T-helper 17 cell (primary cell): ENCODE data around the gene TMEM89. TPM values are rescaled to one million over a fixed set of nuclear protein-coding genes. Genes with fewer than 3 reads are reported as not detected.

Experiments
- ATAC-seq: fragments of 150-1000 bp; cut with Tn5 transposase; 2 replicates; pipeline ENCODE4 v1.10.0; 2021; ENCODE audit warnings: mild to moderate bottlenecking, moderate library complexity
- DNase-seq, 3 donors: peaks; one replicate each; pipeline versions ENCODE4 v3.0.0 to v3.0.0-alpha.2; 2020 to 2021
- H3K9me3 ChIP-seq: one replicate; pipeline ENCODE4 v1.7.0; 2013; ENCODE audit warnings: low read length, mild to moderate bottlenecking; ENCODE audit not compliant: control insufficient read depth, poor library complexity, severe bottlenecking
- H3K27ac Mint-ChIP-seq: one replicate; pipeline ENCODE4 v1.8.0; 2022; ENCODE audit warnings: mild to moderate bottlenecking, moderate library complexity, mixed read lengths
- H3K27me3 Mint-ChIP-seq: one replicate; pipeline ENCODE4 v1.8.0; 2022; ENCODE audit warnings: mixed read lengths
- H3K36me3 Mint-ChIP-seq: one replicate; pipeline ENCODE4 v1.8.0; 2022; ENCODE audit warnings: low read depth, mixed read lengths
- H3K4me1 Mint-ChIP-seq: one replicate; pipeline ENCODE4 v1.8.0; 2022; ENCODE audit warnings: mild to moderate bottlenecking, mixed read lengths
- H3K4me3 Mint-ChIP-seq: one replicate; pipeline ENCODE4 v1.8.0; 2022; ENCODE audit warnings: mild to moderate bottlenecking, moderate library complexity, mixed read lengths
- total RNA-seq, 4 donors: library from RNA in 2 of 4; stranded (reverse) in 2 of 4; gene quantifications; one replicate each; pipeline ENCODE4 v1.2.3 and lab custom pipeline; 2022 to 2026

Gene TMEM89
- total RNA-seq, 2 donors from 2014 or later = 0.55 TPM; not detected in 1

DNA sequence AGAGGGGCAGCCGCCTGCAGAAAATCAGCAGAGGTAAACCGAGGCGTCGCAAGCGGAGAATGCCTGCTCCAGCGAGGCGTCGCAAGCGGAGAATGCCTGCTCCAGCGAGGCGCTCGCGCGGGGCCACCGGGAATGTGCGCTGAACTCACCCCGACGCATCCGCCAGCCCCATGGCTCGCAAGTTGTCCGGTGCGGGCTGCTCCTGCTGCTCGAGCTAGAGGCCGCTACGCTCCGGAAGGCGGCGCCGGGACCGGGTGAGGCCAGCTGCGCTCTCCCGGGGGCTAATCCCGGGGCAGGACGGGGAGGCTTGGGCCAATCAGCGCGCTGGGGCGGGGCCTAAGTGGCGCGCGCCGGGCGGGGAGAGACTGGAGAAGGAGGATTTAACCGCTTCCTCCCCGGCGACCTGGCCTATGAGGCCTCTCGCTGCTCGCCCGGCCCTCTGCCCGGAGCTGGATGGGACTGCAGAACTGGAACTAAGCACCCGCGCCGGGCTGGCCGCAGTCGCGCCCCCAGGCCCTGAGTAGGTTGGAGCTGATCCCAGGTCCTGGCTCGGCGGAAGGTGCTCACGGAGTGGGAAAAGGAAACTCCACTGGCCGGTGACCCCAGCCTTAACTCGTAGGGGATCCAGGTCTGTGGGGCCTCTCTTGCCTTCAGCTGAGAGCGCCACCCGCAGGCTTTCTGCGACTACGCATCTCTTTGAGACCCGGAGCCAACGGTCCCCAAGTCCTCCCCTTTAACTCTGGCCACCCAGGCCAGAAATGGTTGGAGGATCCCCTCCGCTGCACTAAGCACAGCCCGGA is 13.9 kb upstream of the TMEM89 start, which contains the start of gene SLC26A6:
TSS of gene SLC26A6 (minus strand) at position 240 of the 800 bp plus-strand sequence. CDS start at position 172, 68 bp downstream.
- no peaks in the 10 kb centered on the region for H3K9me3 ChIP-seq
- DNase-seq (peak; percentile 83 to 91 (median 89)), ATAC-seq (peak; percentile 99)
- H3K4me1 Mint-ChIP-seq = peaks cover 12% of the 10 kb centered on the region
- peaks cover 5% of the 10 kb centered on the region for H3K27me3 Mint-ChIP-seq
- peak within 1 kb of the TSS; percentile 27 for H3K27ac Mint-ChIP-seq
- no peaks in the 10 kb centered on the region for H3K36me3 Mint-ChIP-seq
- H3K4me3 Mint-ChIP-seq = peak within 1 kb of the TSS; percentile 90

DNA sequence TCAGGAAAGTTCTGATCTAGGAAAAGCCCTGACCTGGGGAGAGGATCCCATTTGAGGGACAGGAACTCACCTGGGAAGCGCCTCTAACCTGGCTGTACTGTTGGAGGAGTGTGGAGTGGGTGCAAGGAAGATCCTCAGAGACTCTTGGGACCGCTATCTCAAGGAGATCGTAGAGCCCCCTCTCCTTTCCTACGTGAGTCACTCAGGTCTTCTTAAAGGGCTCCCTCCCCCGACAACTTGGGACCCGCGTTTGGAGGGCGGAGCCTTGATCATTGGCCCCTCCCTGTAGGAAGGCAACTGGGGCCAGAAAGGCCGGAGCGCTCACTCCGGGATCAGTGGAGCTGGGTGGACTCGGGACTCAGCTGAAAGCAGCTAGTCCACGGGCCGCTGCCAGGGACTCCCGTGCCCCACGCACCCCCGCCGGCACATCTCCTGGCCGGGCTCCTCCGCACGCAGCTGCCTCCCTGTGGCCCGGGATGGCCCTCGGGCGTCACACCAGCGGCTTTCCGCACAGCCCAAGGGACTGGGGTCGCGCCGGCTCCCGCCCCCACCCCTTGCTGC is 13.2 kb upstream of the TMEM89 start:
- ATAC-seq (peak; percentile 32), DNase-seq (peak in 2 of 3 donors; percentile 31 to 40)
- H3K27me3 Mint-ChIP-seq = peaks cover 5% of the 10 kb centered on the region
- H3K4me1 Mint-ChIP-seq = peaks cover 12% of the 10 kb centered on the region
- peak overlapping the region; percentile 27 for H3K27ac Mint-ChIP-seq
- H3K36me3 Mint-ChIP-seq = no peaks in the 10 kb centered on the region
- peak overlapping the region; percentile 90 for H3K4me3 Mint-ChIP-seq
- no peaks in the 10 kb centered on the region for H3K9me3 ChIP-seq

DNA sequence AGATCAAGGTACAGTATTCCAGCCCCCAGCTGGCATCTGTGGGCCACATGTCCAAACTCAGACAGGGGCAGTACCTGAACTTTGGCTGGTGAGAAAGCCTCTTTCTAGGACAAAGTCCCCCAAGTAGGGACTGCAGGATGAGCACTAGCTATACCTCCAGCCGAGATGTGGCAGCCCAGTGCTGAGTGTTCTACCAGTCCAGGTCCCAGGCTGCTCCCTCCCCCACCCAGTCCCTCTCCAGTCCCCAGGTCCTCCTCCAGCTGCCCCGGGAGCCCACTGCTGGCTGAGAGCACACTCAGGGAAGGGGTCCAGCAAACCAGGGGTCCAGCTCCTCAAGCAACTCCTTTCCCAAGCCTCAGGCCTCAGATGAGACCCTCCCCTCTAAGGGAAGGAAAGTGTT is 12.2 kb upstream of the TMEM89 start:
- Mint-ChIP-seq H3K4me3 (peak overlapping the region; percentile 90), H3K27ac (no peak overlapping the region), H3K4me1 (peaks cover 12% of the 10 kb centered on the region), H3K27me3 (no peaks in the 10 kb centered on the region), H3K36me3 (no peaks in the 10 kb centered on the region)
- no peak for ATAC-seq
- H3K9me3 ChIP-seq = no peaks in the 10 kb centered on the region
- no peak for DNase-seq

DNA sequence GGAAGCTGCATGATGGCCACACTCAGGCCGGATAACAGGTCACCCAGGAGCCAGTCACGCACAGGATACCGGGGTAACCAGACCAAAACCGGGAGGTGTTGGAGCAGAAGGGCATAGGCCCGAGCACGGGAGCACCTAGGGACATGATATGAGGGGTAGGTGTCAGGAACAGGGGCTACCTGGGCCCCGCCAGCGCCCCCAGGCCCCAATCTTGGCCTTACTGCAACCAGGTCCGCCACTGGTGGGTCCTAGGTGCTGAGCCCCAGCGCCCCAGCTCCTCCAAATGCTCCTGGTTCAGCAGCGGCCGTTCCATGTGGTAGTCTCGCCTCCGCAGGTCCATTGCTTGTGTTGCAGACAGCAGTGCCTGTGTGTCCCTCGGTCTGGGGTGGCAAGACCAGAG is 11.7 kb upstream of the TMEM89 start:
- no peak for DNase-seq
- no peaks in the 10 kb centered on the region for H3K27me3 Mint-ChIP-seq
- H3K27ac Mint-ChIP-seq = no peak overlapping the region
- H3K4me1 Mint-ChIP-seq = peaks cover 12% of the 10 kb centered on the region
- no peaks in the 10 kb centered on the region for H3K36me3 Mint-ChIP-seq
- H3K9me3 ChIP-seq = no peaks in the 10 kb centered on the region
- ATAC-seq = no peak
- no peak overlapping the region for H3K4me3 Mint-ChIP-seq

DNA sequence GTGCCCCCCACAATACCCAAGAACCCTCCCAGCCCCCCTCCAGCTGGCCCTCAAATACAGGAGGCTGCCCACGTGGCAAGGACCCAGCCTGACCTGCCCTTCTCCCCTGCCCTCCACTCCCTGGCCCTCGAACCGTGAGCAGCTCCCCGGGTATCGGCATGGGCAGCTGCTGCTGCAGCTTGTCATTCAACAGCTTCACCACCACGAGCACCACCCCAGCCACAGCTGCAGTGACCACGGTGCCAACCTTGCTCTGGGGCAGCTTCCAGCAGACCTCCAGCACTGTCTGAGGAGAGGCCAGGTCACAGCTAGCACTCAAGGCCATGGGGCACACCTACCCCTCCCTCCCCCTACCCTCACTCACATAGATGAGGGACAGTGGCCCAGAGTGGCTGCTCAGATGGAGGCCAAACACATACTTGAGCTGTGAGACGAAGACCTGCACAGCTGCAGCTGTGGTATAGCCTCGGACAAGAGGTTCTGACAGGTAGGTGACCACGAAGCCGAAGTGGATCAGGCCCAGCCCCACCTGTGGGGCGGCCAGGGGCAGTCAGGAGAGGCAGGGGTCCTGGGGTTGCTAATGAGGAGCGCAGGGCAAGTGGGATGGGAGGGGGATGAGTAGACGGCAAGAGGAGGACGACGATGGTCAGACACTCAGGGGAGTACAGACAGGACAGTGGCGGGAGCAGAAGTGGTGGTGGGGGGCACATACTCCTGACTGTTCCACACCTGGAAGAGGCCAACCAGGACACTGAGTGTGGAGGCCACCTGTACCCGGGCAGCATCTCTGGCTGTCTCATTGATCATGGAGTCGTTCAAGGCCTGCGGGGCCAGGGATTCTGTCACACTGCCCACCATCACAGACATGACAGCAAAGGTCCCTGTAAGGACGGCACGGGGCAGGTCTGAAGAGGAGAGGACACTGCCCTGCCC is 10.2 kb upstream of the TMEM89 start:
- Mint-ChIP-seq H3K4me1 (peaks cover 12% of the 10 kb centered on the region), H3K4me3 (no peak overlapping the region), H3K27me3 (no peaks in the 10 kb centered on the region), H3K36me3 (no peaks in the 10 kb centered on the region), H3K27ac (no peak overlapping the region)
- DNase-seq (no peak), ATAC-seq (no peak)
- H3K9me3 ChIP-seq = no peaks in the 10 kb centered on the region

DNA sequence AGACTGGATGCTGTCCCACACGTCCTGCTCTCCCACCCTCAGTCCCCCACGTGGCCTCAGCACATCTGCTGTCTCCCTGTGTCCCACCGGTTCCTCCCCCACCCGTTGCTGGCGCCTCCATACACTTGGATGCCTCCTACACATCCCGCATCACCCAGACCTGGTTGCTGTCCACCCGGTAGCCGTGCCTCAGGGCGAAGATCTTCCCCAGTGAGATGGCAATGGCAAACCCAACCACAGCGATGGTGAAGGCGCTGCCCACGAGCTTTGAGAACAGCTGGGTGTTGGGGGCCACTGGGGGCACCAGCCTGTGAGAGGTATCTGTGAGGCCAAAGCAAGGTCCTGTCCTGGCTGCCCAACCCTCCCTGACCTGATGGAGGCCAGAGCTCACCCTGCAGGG is 9.3 kb upstream of the TMEM89 start:
- H3K4me1 Mint-ChIP-seq = peaks cover 10% of the 10 kb centered on the region
- H3K4me3 Mint-ChIP-seq = no peak overlapping the region
- no peaks in the 10 kb centered on the region for H3K27me3 Mint-ChIP-seq
- H3K27ac Mint-ChIP-seq = no peak overlapping the region
- no peaks in the 10 kb centered on the region for H3K36me3 Mint-ChIP-seq
- H3K9me3 ChIP-seq = no peaks in the 10 kb centered on the region
- no peak for DNase-seq
- ATAC-seq = no peak

DNA sequence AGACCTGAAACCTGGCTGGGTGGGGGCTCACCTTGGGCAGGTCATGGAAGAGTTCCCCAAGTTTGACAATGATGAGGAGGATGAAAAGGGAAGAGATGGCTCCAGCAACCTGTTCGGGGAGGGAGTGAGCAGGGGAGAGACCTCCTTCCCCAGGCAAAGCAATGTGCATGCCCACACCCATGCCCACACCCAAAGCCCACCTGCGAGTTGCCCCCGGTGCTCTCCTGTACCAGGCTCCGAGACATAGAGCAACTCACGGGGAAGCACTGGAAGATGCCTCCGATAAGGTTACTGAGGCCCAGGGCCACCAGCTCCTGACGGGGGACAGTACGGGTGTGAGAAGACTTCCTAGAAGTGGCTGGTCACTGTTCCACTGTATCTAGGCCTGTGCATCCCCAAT is 8.8 kb upstream of the TMEM89 start:
- DNase-seq = no peak
- Mint-ChIP-seq H3K4me1 (peaks cover 10% of the 10 kb centered on the region), H3K27me3 (no peaks in the 10 kb centered on the region), H3K4me3 (no peak overlapping the region), H3K27ac (no peak overlapping the region), H3K36me3 (no peaks in the 10 kb centered on the region)
- no peak for ATAC-seq
- no peaks in the 10 kb centered on the region for H3K9me3 ChIP-seq

DNA sequence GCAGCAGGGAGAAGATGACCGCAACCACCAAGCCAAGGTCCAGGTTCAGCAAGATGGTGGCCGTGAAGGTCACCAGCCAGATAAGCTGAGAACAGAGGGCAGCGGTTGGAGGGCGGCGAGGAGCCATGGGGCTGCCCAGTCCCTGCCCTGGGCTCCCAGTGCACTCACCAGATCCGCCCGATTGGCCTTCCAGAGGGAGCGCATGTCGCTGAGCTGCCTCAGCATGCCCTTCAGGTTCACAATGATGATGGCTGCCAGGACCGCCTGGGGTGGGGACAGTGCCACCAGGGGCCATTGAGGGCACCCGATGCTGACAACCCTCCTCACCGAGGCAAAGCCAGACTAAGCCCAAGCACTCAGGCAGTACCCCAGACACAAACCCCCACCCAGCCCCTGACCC is 8.3 kb upstream of the TMEM89 start:
- no peak overlapping the region for H3K27ac Mint-ChIP-seq
- H3K4me1 Mint-ChIP-seq = peaks cover 11% of the 10 kb centered on the region

DNA sequence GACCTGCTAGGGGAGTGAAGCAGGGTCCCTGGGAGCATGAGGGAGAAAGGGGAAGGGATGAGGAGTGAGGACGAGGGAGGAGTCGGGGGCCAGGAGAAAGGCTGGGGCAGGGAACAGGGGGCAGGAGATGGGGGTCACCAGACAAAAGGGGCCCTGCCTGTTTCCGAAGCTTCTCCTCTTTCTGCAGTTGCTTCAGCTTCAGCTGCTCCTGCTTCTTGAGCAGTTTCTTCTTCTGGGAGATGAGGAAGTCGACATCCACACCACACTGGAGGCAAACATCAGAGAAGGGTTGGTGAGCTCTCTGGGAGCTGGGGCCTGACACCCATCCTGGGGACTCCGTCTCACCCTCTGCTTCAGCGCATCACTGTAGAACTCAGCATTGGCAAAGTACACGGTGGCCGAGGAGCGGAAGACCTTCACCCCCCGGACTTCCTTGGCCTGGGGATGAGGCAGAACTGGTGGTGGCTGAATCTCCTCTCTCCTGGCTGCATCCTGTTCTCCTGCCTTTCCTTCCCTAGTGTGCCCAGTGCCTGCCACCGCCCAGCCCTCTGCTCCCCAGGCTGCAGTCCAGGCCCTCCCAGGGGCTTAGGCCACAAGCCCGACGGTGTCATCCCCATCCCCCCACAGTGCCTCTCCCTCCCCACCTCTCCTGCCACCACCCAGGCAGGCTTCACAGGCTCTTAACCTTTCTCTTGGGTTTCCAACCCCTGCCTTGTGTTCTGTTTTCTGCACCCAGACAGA is 6.9 kb upstream of the TMEM89 start:
- H3K27me3 Mint-ChIP-seq = no peaks in the 10 kb centered on the region
- no peak overlapping the region for H3K27ac Mint-ChIP-seq
- H3K4me1 Mint-ChIP-seq = peaks cover 13% of the 10 kb centered on the region
- no peak for ATAC-seq
- H3K9me3 ChIP-seq = no peaks in the 10 kb centered on the region
- H3K36me3 Mint-ChIP-seq = no peaks in the 10 kb centered on the region
- no peak for DNase-seq
- H3K4me3 Mint-ChIP-seq = no peak overlapping the region

More for the DNA sequence above, 8.3 kb upstream of the TMEM89 start:
- Mint-ChIP-seq H3K36me3 (no peaks in the 10 kb centered on the region), H3K27me3 (no peaks in the 10 kb centered on the region), H3K4me3 (no peak overlapping the region)
- ATAC-seq = no peak
- no peaks in the 10 kb centered on the region for H3K9me3 ChIP-seq
- no peak for DNase-seq

DNA sequence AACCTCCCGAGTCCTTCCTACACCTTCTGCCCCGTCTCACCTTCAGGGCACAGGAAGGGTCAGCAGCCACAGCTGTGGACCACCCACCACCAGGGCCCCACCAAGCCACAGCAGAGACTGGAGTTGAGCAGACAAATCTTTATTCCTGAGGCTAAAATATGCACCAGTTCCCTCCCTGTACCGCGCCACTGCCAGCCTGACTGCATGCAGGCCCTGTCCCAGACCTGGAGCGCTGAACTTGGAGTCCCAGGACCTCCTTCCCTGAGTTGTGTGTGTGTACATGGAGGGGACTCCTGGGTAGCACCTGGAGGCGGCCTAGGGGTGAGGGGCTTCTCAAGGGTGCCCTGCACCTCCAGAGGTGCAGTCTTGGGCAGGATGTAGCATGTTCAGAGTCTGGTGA is 4.0 kb upstream of the TMEM89 start:
- ATAC-seq (no peak), DNase-seq (no peak)
- Mint-ChIP-seq H3K4me1 (peaks cover 11% of the 10 kb centered on the region), H3K36me3 (no peaks in the 10 kb centered on the region), H3K27me3 (no peaks in the 10 kb centered on the region), H3K27ac (no peak overlapping the region), H3K4me3 (no peak overlapping the region)
- no peaks in the 10 kb centered on the region for H3K9me3 ChIP-seq

DNA sequence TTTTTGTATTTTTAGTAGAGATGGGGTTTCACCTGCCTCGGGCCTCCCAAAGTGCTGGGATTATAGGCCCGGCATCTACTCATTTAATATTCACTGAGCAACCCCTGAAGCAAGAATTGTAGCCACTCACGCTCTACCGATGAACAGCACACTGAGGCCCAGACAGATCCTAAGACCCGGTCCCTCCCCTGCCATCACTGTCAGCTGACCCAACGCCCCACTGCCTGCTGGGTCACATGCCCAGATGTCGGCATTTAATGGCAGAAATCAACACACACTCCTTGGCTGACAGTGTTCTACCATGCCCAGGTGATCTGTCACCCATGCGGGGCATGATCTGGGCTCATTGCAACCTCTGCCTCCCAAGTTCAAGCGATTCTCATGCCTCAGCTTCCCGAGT is 3.2 kb upstream of the TMEM89 start:
- no peak overlapping the region for H3K27ac Mint-ChIP-seq
- DNase-seq (no peak), ATAC-seq (no peak)

DNA sequence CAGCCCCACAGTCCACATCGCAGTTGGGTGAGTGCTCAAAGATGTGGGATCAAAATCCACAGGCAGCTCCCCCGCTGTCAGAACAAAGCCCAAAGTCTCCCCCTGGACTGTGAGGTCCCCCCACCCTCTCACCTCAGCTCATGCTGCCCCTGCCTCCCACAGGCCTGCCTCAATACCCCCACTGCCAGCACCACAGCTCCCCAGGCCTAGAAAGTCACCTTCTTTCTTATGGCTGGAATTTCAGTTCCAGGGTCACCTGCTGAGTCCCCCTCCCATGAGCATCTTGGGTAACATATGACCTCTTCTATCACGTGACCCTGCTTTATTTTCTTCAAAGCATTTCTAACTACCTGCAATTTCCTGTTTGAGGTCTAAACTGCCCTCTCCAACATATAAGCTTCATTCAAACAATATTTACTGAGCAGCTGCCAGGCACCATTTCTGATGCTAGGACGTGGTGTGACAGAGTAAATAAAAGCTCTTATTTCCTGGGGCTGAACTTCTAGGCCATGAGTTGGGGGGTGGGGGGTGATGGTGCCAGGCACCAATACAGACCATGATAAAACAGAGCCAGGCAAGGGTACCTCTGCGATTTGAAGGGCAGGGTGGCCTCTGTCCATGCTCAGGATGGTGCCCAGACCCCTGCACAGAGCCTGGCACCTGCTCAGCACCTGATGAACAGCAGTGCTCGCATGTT is 2.4 kb upstream of the TMEM89 start:
- Mint-ChIP-seq H3K27ac (no peak overlapping the region), H3K4me1 (peaks cover 11% of the 10 kb centered on the region), H3K4me3 (no peak overlapping the region), H3K36me3 (no peaks in the 10 kb centered on the region), H3K27me3 (no peaks in the 10 kb centered on the region)
- no peaks in the 10 kb centered on the region for H3K9me3 ChIP-seq
- DNase-seq (no peak), ATAC-seq (no peak)

More for the DNA sequence above, 3.2 kb upstream of the TMEM89 start:
- Mint-ChIP-seq H3K27me3 (no peaks in the 10 kb centered on the region), H3K4me3 (no peak overlapping the region), H3K36me3 (no peaks in the 10 kb centered on the region), H3K4me1 (peaks cover 11% of the 10 kb centered on the region)
- no peaks in the 10 kb centered on the region for H3K9me3 ChIP-seq
